Inflammatory macrophage treated with lipopolysaccharide for 1 hour (primary cell): ENCODE data around the gene VIPR2.
"Not testable (repeated sequence)": the region's sequence is repeated elsewhere in the genome, so short reads cannot be mapped to it uniquely, and the experiment has no call there.

Experiments
- DNase-seq, 2 donors: peaks; one replicate each; pipeline ENCODE4 v3.0.0-alpha.2; 2020 to 2022

VIPR2 gene

DNA sequence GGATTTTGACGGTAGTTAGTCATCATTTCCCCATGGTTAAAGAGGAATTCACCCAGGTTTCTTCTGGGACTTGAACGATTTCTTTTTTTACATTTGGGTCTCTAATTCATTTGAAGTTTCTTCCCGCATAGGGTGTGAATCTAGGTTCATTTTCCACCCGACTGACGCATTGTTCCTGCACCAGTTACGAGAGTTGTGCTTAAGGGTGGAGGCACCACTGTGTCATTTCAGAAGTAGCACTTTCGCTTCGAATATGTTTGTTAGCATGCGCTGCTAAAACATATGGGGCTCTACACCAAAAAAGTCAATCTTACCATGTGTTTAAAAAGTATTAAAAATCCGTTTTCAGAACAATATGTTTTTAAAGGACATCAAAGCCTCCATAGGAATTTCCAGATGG lies 140.3 kb downstream of the VIPR2 start:
- DNase-seq: no peak

DNA sequence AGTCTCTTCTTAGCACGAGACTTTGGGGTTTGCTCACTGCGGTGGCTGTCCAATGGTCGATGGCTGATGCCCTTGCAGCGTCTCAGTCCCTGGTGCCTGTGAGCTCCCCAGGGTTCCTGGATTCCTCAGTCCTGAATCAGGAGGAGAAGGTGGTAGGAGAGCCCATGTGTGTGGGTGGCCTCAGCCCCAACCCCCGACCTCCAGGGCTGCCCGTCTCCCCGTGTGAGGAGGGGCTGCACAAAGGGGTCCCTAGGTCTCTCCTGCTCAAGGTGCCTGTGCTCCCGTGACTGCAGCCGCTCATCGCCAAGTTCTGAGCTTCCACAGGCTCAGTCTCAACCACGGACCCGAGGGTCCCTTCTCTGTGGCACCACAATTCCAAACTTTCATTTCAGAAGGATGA lies 142.9 kb downstream of the VIPR2 start:
- DNase-seq: no peak

DNA sequence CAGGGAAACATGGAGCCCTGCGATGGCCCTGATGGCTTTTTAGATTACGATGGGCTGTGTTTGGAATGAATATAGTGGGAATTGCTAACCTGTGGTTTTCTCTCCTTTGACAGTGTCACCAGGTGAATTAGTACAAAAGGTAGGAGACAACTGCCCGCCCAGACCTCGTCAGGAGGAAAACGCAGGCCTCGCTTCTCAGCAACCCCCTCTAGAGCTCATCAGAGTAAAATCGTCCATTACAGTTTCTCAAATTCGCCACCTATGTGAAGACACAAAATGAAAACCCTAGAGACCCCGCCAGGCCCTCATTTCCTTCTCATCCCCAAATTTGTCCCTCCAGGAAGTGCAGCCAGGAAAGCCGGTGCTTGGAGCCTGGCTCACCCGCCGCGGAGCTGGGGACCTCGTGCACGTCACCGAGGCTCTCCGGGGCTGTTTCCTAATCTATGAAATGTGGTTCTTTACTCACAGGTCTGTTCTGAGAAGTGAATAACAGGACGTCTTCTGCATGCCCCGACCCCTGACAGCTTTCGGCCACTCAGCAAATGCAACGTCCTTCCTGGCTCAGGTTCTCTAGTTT lies 143.7 kb downstream of the VIPR2 start:
- DNase-seq: no peak

GRCh38 chr7:159000070-159000469 lies 144.6 kb downstream of the VIPR2 start:
- DNase-seq: no peak

- DNase-seq: no peak
These were observed 145.2 kb downstream of the VIPR2 start for GRCh38 chr7:158999496-158999895.

GRCh38 chr7:158998261-158998660 lies 146.4 kb downstream of the VIPR2 start:
- not testable (repeated sequence) for DNase-seq

DNA sequence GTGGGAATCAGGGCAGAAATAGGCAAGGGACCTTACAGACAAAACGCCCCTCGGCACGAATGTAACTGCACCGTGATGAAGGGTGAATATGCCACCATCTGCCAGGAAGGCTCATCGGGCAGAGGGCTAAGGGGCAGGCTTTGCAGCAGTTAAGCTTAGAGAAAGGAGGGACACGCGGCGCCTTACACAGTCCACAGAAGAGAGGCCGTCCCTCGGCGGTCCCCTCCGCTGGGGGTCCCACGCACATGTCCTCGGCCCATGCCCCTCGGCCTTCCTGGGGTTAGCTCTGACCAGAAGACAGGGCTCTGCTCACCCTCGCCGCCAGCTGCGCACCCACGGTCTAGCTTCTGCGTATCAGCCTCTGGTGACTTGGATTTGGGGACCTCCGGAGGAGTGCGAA lies 147.2 kb downstream of the VIPR2 start:
- DNase-seq: no peak

- no peak for DNase-seq
These were observed 147.6 kb downstream of the VIPR2 start for GRCh38 chr7:158997110-158997453.

- no peak for DNase-seq
These were observed 148.2 kb downstream of the VIPR2 start for GRCh38 chr7:158996214-158997109.

GRCh38 chr7:158995514-158995913 lies 149.2 kb downstream of the VIPR2 start:
- no peak for DNase-seq

- no peak for DNase-seq
These were observed 150.0 kb downstream of the VIPR2 start for GRCh38 chr7:158994687-158995086.

DNA sequence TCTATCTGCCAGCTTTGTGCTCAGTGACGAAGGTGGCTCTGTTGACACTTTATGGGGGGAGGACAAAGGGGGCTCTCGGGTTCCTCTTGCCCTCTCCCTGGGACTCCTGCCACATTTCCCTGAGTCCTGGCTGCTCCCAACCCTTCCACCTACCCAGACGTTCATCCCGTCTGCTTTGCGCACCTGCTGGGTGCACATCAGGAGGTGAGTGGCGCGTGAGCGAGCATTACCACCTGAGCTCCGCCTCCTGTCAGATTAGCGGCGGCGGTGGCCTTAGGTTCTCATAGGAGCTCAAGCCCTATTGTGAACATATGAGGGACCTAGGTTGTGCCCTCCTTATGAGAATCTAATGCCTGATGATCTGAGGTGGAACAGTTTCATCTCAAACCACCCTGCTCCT lies 151.1 kb downstream of the VIPR2 start:
- DNase-seq: no peak

- DNase-seq: no peak
These were observed 151.9 kb downstream of the VIPR2 start for GRCh38 chr7:158992759-158993158.

DNA sequence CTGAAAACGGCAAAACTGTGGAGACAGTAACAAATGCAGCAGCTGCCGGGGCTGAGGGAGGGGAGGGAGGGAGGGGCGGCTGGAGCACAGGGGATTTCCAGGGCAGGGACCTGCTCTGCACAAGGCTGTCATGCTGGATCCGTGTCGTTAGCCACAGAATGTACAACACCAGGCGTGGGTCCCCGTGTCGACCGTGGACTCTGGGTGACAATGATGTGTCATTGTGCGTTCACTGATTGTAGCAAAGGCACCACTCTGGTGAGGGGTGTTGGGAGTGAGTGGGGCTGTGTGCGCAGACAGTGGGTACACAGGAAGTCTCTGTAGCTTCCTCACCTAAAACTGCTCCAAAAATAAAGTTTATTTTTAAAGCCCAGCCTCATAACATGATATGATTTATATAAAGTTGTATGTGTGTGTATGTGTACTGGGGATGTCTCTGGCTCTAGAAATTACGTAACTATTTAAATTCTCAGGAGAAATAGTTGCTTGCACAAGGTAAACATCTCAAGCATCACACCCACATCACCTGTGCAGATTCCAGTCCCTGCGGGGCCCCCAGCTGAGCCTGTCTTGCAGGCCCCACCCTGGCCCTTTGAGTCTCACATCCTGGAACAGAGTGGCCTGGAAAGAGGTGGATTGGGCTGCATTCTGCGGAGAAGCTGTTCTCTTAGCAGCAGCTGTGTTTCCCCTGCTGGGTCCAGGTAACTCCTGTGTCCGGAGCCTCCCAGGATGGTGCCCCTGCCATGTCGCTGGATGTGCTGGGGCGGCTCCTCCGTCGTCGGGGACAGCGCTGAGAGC lies 152.6 kb downstream of the VIPR2 start:
- no peak for DNase-seq

- no peak for DNase-seq
These were observed 155.7 kb downstream of the VIPR2 start for GRCh38 chr7:158988996-158989395.

- no peak for DNase-seq
These were observed 156.3 kb downstream of the VIPR2 start for GRCh38 chr7:158988302-158988862.

DNA sequence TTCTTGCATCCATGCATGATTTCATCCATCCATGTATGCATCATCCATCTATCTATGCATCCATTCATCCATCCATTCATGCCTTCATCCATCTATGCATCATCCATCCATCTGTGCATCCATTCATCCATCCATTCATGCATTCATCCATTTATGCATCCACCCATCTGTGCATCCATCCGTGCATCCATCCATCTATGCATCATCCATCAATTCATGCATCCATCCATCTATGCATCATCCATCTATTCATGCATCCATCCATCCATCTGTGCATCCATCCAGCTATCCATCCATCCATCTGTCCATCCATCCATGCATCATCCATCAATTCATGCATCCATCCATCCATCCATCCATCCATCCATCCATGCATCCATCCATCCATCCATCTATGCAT lies 157.0 kb downstream of the VIPR2 start:
- no peak for DNase-seq

DNA sequence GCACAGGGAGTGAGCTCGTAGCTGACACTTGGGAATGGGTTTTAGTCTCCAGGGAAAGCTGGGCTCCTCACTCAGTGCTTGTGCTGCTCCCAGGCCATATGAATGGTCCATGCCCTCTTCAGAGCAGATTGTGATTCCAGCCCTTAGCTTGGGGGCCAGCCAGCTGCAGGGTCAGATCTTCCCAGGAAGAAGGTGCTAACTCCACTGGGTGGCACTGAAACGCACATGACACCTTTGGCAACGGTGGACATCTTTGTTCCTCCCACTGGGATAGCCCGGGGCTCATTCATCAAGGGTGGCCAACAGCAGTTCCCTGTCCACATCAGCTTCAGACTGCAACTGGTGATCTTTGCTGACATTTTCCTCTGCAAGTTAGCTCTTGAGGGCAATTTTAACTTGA lies 159.1 kb downstream of the VIPR2 start:
- DNase-seq: no peak

DNA sequence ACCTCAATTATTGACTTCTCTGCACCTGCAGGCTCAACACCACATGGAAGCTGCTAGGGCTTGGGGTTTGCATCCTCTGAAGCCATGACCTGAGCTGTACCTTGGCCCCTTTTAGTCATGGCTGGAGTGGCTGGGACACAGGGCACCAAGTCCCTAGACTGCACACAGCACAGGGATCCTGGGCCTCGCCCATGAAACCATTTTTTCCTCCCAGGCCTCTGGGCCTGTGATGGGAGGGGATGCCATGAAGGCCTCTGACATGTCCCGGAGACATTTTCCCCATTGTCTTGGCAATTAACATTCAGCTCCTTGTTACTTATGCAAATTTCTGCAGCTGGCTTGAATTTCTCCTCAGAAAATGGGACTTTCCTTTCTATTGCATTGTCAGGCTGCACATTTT lies 160.7 kb downstream of the VIPR2 start:
- not testable (repeated sequence) for DNase-seq

DNA sequence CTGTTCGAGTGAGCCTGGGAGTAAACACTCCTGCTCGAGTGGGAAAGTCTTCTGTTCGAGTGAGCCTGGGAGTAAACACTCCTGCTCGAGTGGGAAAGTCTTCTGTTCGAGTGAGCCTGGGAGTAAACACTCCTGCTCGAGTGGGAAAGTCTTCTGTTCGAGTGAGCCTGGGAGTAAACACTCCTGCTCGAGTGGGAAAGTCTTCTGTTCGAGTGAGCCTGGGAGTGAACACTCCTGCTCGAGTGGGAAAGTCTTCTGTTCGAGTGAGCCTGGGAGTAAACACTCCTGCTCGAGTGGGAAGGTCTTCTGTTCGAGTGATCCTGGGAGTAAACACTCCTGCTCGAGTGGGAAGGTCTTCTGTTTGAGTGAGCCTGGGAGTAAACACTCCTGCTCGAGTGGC lies 162.6 kb downstream of the VIPR2 start:
- not testable (repeated sequence) for DNase-seq

- no peak for DNase-seq
These were observed 164.9 kb downstream of the VIPR2 start for GRCh38 chr7:158979635-158980351.

DNA sequence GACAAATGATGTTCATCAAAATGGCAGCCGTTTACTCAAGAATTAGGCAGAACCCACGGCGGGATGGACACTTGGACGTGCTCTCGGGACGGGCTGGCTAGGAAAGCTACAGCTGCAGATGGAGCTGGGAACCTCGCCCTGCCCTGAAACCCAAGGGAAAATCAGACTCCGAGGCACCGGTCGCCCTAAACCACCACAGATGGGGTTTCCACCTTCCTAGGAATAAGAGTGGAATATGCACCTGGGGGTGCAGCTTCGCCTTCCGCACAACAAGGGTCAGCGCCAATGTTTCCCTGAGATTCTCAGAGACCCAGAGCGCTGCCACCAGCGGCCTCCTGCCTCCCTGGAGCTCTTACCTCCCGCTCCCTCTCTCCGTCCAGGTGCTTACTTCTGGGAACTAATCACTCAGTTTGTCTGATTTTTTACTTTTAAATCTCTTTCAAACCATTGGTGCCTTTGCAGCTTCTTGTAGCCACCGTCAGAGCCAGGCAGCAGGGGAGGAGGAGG lies 165.6 kb downstream of the VIPR2 start:
- no peak for DNase-seq
